SK-N-SH treated with all-trans-retinoic acid at 6 μM for 48 hours (cell line): Measurements from ENCODE around the gene SMOC1.

Experiments
- ESRRG ChIP-seq: fragments of 250-450 bp; sonication (Bioruptor Pico); IDR thresholded peaks from 2 replicates; pipeline ENCODE4 v1.6.1; 2021; ENCODE audit warnings: mild to moderate bottlenecking
- TOX ChIP-seq: fragments of 250-450 bp; sonication (Bioruptor Pico); IDR thresholded peaks from 2 replicates; pipeline ENCODE4 v1.8.0; 2021; ENCODE audit warnings: mild to moderate bottlenecking, moderate library complexity, borderline replicate concordance
- ZFP3 ChIP-seq: fragments of 250-450 bp; sonication (Bioruptor Pico); IDR thresholded peaks from 2 replicates; pipeline ENCODE4 v1.5.0; 2020; ENCODE audit warnings: mild to moderate bottlenecking, moderate library complexity
- ZNF70 ChIP-seq: fragments of 450-650 bp; formaldehyde crosslinking; IDR thresholded peaks from 2 replicates; pipeline ENCODE4 v1.5.0; 2020; ENCODE audit warnings: mild to moderate bottlenecking, moderate library complexity
- TF ChIP-seq, protein P1 (sequence below): fragments of 250-450 bp; sonication (Bioruptor Pico); IDR thresholded peaks from 2 replicates; pipeline ENCODE4 v1.5.0; 2020; ENCODE audit warnings: mild to moderate bottlenecking, moderate library complexity
- TF ChIP-seq, protein P2 (sequence below): fragments of 250-450 bp; sonication (Bioruptor Pico); IDR thresholded peaks from 2 replicates; pipeline ENCODE4 v1.8.0; 2020; ENCODE audit warnings: mild to moderate bottlenecking, moderate library complexity, borderline replicate concordance
- TF ChIP-seq, protein P3 (sequence below): fragments of 250-450 bp; sonication (Bioruptor Pico); IDR thresholded peaks from 2 replicates; pipeline ENCODE4 v1.5.1; 2021; ENCODE audit warnings: mild to moderate bottlenecking, moderate library complexity

DNA sequence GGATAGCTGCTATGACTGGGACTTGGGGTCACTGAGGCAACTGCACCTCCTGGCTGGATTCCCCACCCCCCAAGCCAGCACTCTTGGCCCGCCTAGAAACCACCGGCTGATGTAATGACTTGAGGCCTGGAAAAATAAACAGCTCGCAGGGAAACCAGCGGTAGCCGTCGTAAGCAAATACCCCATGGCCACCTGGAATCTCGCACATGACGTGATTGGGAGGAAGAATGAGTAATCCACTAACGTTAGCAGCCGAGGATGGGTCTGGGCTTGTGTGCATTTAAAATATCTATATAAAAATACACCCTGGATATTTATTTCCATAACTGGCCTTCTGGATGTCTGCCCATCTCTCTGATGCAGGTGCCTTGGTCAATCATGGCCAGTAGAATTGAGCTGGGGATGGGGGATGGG lies 120.1 kb downstream of the SMOC1 start:
- TF ChIP-seq ZFP3 (CRISPR knock-in tag): no peak
- TF ChIP-seq ESRRG (CRISPR knock-in tag): no peak
- TF ChIP-seq, protein P1, sequence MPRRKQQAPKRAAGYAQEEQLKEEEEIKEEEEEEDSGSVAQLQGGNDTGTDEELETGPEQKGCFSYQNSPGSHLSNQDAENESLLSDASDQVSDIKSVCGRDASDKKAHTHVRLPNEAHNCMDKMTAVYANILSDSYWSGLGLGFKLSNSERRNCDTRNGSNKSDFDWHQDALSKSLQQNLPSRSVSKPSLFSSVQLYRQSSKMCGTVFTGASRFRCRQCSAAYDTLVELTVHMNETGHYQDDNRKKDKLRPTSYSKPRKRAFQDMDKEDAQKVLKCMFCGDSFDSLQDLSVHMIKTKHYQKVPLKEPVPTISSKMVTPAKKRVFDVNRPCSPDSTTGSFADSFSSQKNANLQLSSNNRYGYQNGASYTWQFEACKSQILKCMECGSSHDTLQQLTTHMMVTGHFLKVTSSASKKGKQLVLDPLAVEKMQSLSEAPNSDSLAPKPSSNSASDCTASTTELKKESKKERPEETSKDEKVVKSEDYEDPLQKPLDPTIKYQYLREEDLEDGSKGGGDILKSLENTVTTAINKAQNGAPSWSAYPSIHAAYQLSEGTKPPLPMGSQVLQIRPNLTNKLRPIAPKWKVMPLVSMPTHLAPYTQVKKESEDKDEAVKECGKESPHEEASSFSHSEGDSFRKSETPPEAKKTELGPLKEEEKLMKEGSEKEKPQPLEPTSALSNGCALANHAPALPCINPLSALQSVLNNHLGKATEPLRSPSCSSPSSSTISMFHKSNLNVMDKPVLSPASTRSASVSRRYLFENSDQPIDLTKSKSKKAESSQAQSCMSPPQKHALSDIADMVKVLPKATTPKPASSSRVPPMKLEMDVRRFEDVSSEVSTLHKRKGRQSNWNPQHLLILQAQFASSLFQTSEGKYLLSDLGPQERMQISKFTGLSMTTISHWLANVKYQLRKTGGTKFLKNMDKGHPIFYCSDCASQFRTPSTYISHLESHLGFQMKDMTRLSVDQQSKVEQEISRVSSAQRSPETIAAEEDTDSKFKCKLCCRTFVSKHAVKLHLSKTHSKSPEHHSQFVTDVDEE (CRISPR knock-in tag): no peak
- TF ChIP-seq TOX (CRISPR knock-in tag): no peak
- TF ChIP-seq, protein P2, sequence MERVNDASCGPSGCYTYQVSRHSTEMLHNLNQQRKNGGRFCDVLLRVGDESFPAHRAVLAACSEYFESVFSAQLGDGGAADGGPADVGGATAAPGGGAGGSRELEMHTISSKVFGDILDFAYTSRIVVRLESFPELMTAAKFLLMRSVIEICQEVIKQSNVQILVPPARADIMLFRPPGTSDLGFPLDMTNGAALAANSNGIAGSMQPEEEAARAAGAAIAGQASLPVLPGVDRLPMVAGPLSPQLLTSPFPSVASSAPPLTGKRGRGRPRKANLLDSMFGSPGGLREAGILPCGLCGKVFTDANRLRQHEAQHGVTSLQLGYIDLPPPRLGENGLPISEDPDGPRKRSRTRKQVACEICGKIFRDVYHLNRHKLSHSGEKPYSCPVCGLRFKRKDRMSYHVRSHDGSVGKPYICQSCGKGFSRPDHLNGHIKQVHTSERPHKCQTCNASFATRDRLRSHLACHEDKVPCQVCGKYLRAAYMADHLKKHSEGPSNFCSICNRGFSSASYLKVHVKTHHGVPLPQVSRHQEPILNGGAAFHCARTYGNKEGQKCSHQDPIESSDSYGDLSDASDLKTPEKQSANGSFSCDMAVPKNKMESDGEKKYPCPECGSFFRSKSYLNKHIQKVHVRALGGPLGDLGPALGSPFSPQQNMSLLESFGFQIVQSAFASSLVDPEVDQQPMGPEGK (CRISPR knock-in tag): no peak
- TF ChIP-seq ZNF70: no peak
- TF ChIP-seq, protein P3, sequence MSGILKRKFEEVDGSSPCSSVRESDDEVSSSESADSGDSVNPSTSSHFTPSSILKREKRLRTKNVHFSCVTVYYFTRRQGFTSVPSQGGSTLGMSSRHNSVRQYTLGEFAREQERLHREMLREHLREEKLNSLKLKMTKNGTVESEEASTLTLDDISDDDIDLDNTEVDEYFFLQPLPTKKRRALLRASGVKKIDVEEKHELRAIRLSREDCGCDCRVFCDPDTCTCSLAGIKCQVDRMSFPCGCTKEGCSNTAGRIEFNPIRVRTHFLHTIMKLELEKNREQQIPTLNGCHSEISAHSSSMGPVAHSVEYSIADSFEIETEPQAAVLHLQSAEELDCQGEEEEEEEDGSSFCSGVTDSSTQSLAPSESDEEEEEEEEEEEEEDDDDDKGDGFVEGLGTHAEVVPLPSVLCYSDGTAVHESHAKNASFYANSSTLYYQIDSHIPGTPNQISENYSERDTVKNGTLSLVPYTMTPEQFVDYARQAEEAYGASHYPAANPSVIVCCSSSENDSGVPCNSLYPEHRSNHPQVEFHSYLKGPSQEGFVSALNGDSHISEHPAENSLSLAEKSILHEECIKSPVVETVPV (CRISPR knock-in tag): no peak
